Ovary (tissue), 3 donors: Measurements from ENCODE around the gene ARHGEF6.

Source experiments
- CTCF ChIP-seq, 3 donors: fragments of 450-650 bp in 2 of 3; fragments of 200-600 bp in 1 of 3; IDR thresholded peaks; one replicate each; pipeline versions ENCODE4 v1.5.1 to v1.8.0; 2016 to 2022; ENCODE audit warnings: antibody characterized with exemption in 3 of 3, mild to moderate bottlenecking in 1 of 3
- POLR2A ChIP-seq: fragments of 450-650 bp; IDR thresholded peaks from one replicate; pipeline ENCODE4 v1.6.1; 2017; ENCODE audit warnings: antibody characterized with exemption, mild to moderate bottlenecking, moderate library complexity
- donor health status: DM: no; HTN: no; CAD: no.

GRCh38 chrX:136627409-136627808 is 153.3 kb downstream of the ARHGEF6 start:
- no peak for TF ChIP-seq CTCF (IDR thresholded peaks at IDR 0.05)
- TF ChIP-seq POLR2A: no peak
